H9 (cell line): ENCODE results near the gene ZNF101. TPM values are rescaled to one million over a fixed set of nuclear protein-coding genes. Genes with fewer than 3 reads are reported as not detected.

Source experiments
- DNase-seq: peaks from one replicate; pipeline ENCODE4 v3.0.0-alpha.2; 2017
- H2AFZ ChIP-seq: one replicate; pipeline ENCODE4 v1.6.1; 2013; ENCODE audit warnings: mild to moderate bottlenecking, low read length, control low read depth, moderate library complexity
- H2AK5ac ChIP-seq: 2 replicates; pipeline ENCODE4 v1.6.1; 2013; ENCODE audit warnings: low read length, control low read depth, mixed read lengths; ENCODE audit not compliant: insufficient read length
- H2BK120ac ChIP-seq: one replicate; pipeline ENCODE4 v1.6.1; 2013; ENCODE audit warnings: low read depth, mild to moderate bottlenecking, low read length, control low read depth, inconsistent platforms; ENCODE audit not compliant: poor library complexity, severe bottlenecking
- H2BK12ac ChIP-seq: 2 replicates; pipeline ENCODE4 v1.6.1; 2013; ENCODE audit warnings: low read length, control low read depth, mixed read lengths, low read depth; ENCODE audit not compliant: insufficient read length
- H2BK15ac ChIP-seq: 2 replicates; pipeline ENCODE4 v1.6.1; 2013; ENCODE audit warnings: low read depth, low read length, control low read depth
- H2BK20ac ChIP-seq: one replicate; pipeline ENCODE4 v1.6.1; 2013; ENCODE audit warnings: low read depth, mild to moderate bottlenecking, low read length, control low read depth, inconsistent platforms; ENCODE audit not compliant: poor library complexity, severe bottlenecking
- H2BK5ac ChIP-seq: 2 replicates; pipeline ENCODE4 v1.6.1; 2013; ENCODE audit warnings: low read length, control low read depth, mixed read lengths; ENCODE audit not compliant: insufficient read length
- H3K14ac ChIP-seq: 2 replicates; pipeline ENCODE4 v1.6.1; 2013; ENCODE audit warnings: low read length, control low read depth; ENCODE audit not compliant: insufficient read depth
- H3K18ac ChIP-seq: 2 replicates; pipeline ENCODE4 v1.6.1; 2013; ENCODE audit warnings: low read depth, mild to moderate bottlenecking, mixed read lengths, low read length, control low read depth; ENCODE audit not compliant: insufficient read length
- H3K23ac ChIP-seq: 2 replicates; pipeline ENCODE4 v1.6.1; 2013; ENCODE audit warnings: low read length, control low read depth, mixed read lengths, low read depth; ENCODE audit not compliant: insufficient read length
- H3K23me2 ChIP-seq: 2 replicates; pipeline ENCODE4 v1.6.1; 2013; ENCODE audit warnings: low read depth, mild to moderate bottlenecking, mixed read lengths, low read length, control low read depth; ENCODE audit not compliant: insufficient read length, poor library complexity, severe bottlenecking
- H3K27ac ChIP-seq: 2 replicates; pipeline ENCODE4 v1.5.1; 2013; ENCODE audit warnings: low read length, control low read depth, mixed read lengths, low read depth; ENCODE audit not compliant: insufficient read length
- H3K27me3 ChIP-seq: 2 replicates; pipeline ENCODE4 v1.6.1; 2013; ENCODE audit warnings: low read length, control low read depth, inconsistent platforms; ENCODE audit not compliant: insufficient read depth
- H3K4ac ChIP-seq: 2 replicates; pipeline ENCODE4 v1.6.1; 2013; ENCODE audit warnings: low read depth, mild to moderate bottlenecking, control low read depth, inconsistent platforms, low read length, moderate library complexity
- H3K4me1 ChIP-seq: 2 replicates; pipeline ENCODE4 v1.6.1; 2013; ENCODE audit warnings: low read length, control low read depth, inconsistent platforms; ENCODE audit not compliant: insufficient read depth
- H3K4me2 ChIP-seq: 2 replicates; pipeline ENCODE4 v1.6.1; 2013; ENCODE audit warnings: low read length, control low read depth, mixed read lengths; ENCODE audit not compliant: insufficient read length, insufficient read depth
- H3K56ac ChIP-seq: 2 replicates; pipeline ENCODE4 v1.6.1; 2013; ENCODE audit warnings: low read depth, mild to moderate bottlenecking, mixed read lengths, low read length, control low read depth; ENCODE audit not compliant: insufficient read length
- H3K79me1 ChIP-seq: 2 replicates; pipeline ENCODE4 v1.6.1; 2013; ENCODE audit warnings: low read depth, mild to moderate bottlenecking, moderate library complexity, low read length, control low read depth, inconsistent platforms; ENCODE audit not compliant: insufficient read depth, poor library complexity, severe bottlenecking
- H3K79me2 ChIP-seq: 2 replicates; pipeline ENCODE4 v1.6.1; 2013; ENCODE audit warnings: low read length, control low read depth, inconsistent platforms; ENCODE audit not compliant: insufficient read depth
- H3K9ac ChIP-seq: 2 replicates; pipeline ENCODE4 v1.6.1; 2013; ENCODE audit warnings: low read length, control low read depth, mixed read lengths; ENCODE audit not compliant: insufficient read length; ENCODE audit errors: extremely low read depth
- H3K9me3 ChIP-seq: one replicate; pipeline ENCODE4 v1.6.1; 2013; ENCODE audit warnings: low read depth, low read length, inconsistent platforms; ENCODE audit not compliant: control insufficient read depth
- H3T11ph ChIP-seq: one replicate; pipeline ENCODE4 v1.6.1; 2013; ENCODE audit warnings: mild to moderate bottlenecking, low read length, control low read depth, inconsistent platforms
- H4K20me1 ChIP-seq: one replicate; pipeline ENCODE4 v1.6.1; 2013; ENCODE audit not compliant: control insufficient read depth, insufficient read length, insufficient read depth
- H4K5ac ChIP-seq: 2 replicates; pipeline ENCODE4 v1.6.1; 2013; ENCODE audit warnings: low read depth, mild to moderate bottlenecking, mixed read lengths, low read length, control low read depth; ENCODE audit not compliant: insufficient read length
- H4K8ac ChIP-seq: replicated peaks from 2 replicates; pipeline ENCODE4 v1.6.1; 2013; ENCODE audit warnings: low read length, control low read depth, mixed read lengths, low read depth; ENCODE audit not compliant: insufficient read length
- H4K91ac ChIP-seq: 2 replicates; pipeline ENCODE4 v1.6.1; 2013; ENCODE audit warnings: low read depth, mild to moderate bottlenecking, moderate library complexity, mixed read lengths, low read length, control low read depth; ENCODE audit not compliant: insufficient read length
- H3K27ac Mint-ChIP-seq, 3 experiments: 2 replicates in 2 of 3; 3 replicates in 1 of 3; pipeline ENCODE4 v1.8.0; 2020 to 2021; ENCODE audit warnings: mixed read lengths in 3 of 3, mild to moderate bottlenecking in 1 of 3, moderate library complexity in 1 of 3
- H3K27me3 Mint-ChIP-seq: 2 replicates; pipeline ENCODE4 v1.8.0; 2021; ENCODE audit warnings: low read depth, mild to moderate bottlenecking, moderate library complexity, mixed read lengths
- H3K36me3 Mint-ChIP-seq, 3 experiments: 2 replicates in 2 of 3; 3 replicates in 1 of 3; pipeline ENCODE4 v1.8.0; 2020 to 2021; ENCODE audit warnings: low read depth in 3 of 3, mixed read lengths in 3 of 3; ENCODE audit not compliant: insufficient read depth in 1 of 3
- H3K4me1 Mint-ChIP-seq, 2 experiments: 2 replicates each; pipeline ENCODE4 v1.8.0; 2020; ENCODE audit warnings: mixed read lengths in 2 of 2
- H3K4me3 Mint-ChIP-seq, 2 experiments: 2 replicates in 1 of 2; 3 replicates in 1 of 2; pipeline ENCODE4 v1.8.0; 2020 to 2021; ENCODE audit warnings: mild to moderate bottlenecking in 2 of 2, mixed read lengths in 2 of 2, moderate library complexity in 1 of 2
- H3K9me3 Mint-ChIP-seq, 2 experiments: 2 replicates in 1 of 2; 3 replicates in 1 of 2; pipeline ENCODE4 v1.8.0; 2020; ENCODE audit warnings: mild to moderate bottlenecking in 2 of 2, mixed read lengths in 2 of 2, moderate library complexity in 1 of 2
- CTCF ChIP-seq: fragments of 200-600 bp; sonication (generic); conservative IDR thresholded peaks from 3 replicates; pipeline ENCODE4 v1.8.0; 2021; ENCODE audit warnings: antibody characterized with exemption, mild to moderate bottlenecking
- WGBS: extraction: QIAGEN DNeasy Blood & Tissue Kit; methylation state at CpG from one replicate; pipeline ENCODE4 v1.1.7; 2013; ENCODE audit warnings: missing lambda C conversion rate, low lambda C conversion rate, mixed read lengths; ENCODE audit not compliant: insufficient read length; ENCODE audit errors: extremely low coverage; 5-methylcytosine and 5-hydroxymethylcytosine counted together
- total RNA-seq: library from RNA; stranded (reverse); gene quantifications from 2 replicates; pipeline ENCODE4 v1.2.1, GENCODE V29; 2021

The ZNF101 gene
- total RNA-seq, 1 experiment from 2014 or later = 46.9 TPM

GRCh38 chr19:19656451-19657396 lies 11.9 kb upstream of the ZNF101 start:
- Mint-ChIP-seq H3K36me3 (peaks cover 48 to 85% (median 83%) of the 10 kb centered on the region in 3 experiments), H3K27ac (no peak overlapping the region)
- no CpG with 5 or more reads among the region's 33 CpGs for WGBS

More at GRCh38 chr19:19656451-19657396, 11.9 kb upstream of the ZNF101 start:
- Histone ChIP-seq H4K91ac (no peak overlapping the region), H2BK15ac (no peak overlapping the region), H4K20me1 (no peaks in the 10 kb centered on the region), H3K23ac (no peak overlapping the region), H2BK20ac (no peak overlapping the region), H3K18ac (no peak overlapping the region), H4K8ac (no peak overlapping the region), H3K27me3 (no peaks in the 10 kb centered on the region), H3T11ph (no peak overlapping the region), H2BK120ac (no peak overlapping the region), H3K9me3 (no peaks in the 10 kb centered on the region), H3K79me2 (peaks cover 4% of the 10 kb centered on the region; the same call in 1 of the 2 replicates), H3K9ac (no peak overlapping the region), H2AK5ac (no peak overlapping the region), H2AFZ (no peak overlapping the region), H3K56ac (no peak overlapping the region), H3K4ac (no peak overlapping the region), H3K23me2 (no peaks in the 10 kb centered on the region), H2BK12ac (no peak overlapping the region), H2BK5ac (no peak overlapping the region), H3K4me1 (no peaks in the 10 kb centered on the region), H3K79me1 (peaks cover 3% of the 10 kb centered on the region), H3K4me2 (no peak overlapping the region), H3K27ac (no peak overlapping the region), H4K5ac (no peak overlapping the region), H3K14ac (no peak overlapping the region)
- H3K4me1 Mint-ChIP-seq = peaks cover 7 to 8% of the 10 kb centered on the region in 2 experiments
- no peak overlapping the region for H3K4me3 Mint-ChIP-seq
- no peaks in the 10 kb centered on the region for H3K9me3 Mint-ChIP-seq
- no peak for DNase-seq
- H3K27me3 Mint-ChIP-seq = no peaks in the 10 kb centered on the region
- no peak for TF ChIP-seq CTCF
